MCF 10A (cell line): Measurements from ENCODE around the gene PCED1B. TPM values are rescaled to one million over a fixed set of nuclear protein-coding genes. Genes with fewer than 3 reads are reported as not detected.

Experiments
- BruUV-seq: library from RNA; stranded (reverse); fragments of 400-500 nt; replicated peaks from 2 replicates; lab custom pipeline; 2021; lab: Mats Ljungman, UMichigan
- CTCF ChIA-PET: fragments of 300-600 bp; sonication (Branson Sonifier 250); formaldehyde crosslinking; extraction: SDS; loops from one replicate; lab custom pipeline; 2021; ENCODE audit warnings: antibody characterized with exemption, inconsistent platforms; lab: Yijun Ruan, JAX
- POLR2A ChIA-PET: fragments of 300-600, 350-650 bp; sonication (Branson Sonifier 250); formaldehyde crosslinking; extraction: SDS; loops from one replicate; lab custom pipeline; 2020; ENCODE audit warnings: antibody characterized with exemption, inconsistent platforms; lab: Yijun Ruan, JAX
- DNase-seq: peaks from one replicate; pipeline ENCODE4 v3.0.0-alpha.2; 2018; ENCODE audit not compliant: unreplicated experiment
- H3K27ac Mint-ChIP-seq: one replicate; pipeline ENCODE4 v1.8.0; 2022; ENCODE audit warnings: mild to moderate bottlenecking, low read depth, mixed read lengths; ENCODE audit not compliant: unreplicated experiment
- H3K27me3 Mint-ChIP-seq: one replicate; pipeline ENCODE4 v1.8.0; 2022; ENCODE audit warnings: mixed read lengths; ENCODE audit not compliant: insufficient read depth, unreplicated experiment
- H3K36me3 Mint-ChIP-seq: one replicate; pipeline ENCODE4 v1.8.0; 2022; ENCODE audit warnings: mild to moderate bottlenecking, moderate library complexity, mixed read lengths; ENCODE audit not compliant: insufficient read depth, unreplicated experiment
- H3K4me1 Mint-ChIP-seq: one replicate; pipeline ENCODE4 v1.8.0; 2022; ENCODE audit warnings: mixed read lengths; ENCODE audit not compliant: insufficient read depth, unreplicated experiment
- H3K4me3 Mint-ChIP-seq: one replicate; pipeline ENCODE4 v1.8.0; 2022; ENCODE audit warnings: mild to moderate bottlenecking, moderate library complexity, mixed read lengths; ENCODE audit not compliant: unreplicated experiment
- H3K9me3 Mint-ChIP-seq: one replicate; pipeline ENCODE4 v1.8.0; 2022; ENCODE audit warnings: mixed read lengths; ENCODE audit not compliant: unreplicated experiment
- CTCF ChIP-seq: fragments of 200-600 bp; IDR thresholded peaks from one replicate; pipeline ENCODE4 v1.8.0; 2022; ENCODE audit warnings: antibody characterized with exemption, mild to moderate bottlenecking; ENCODE audit not compliant: unreplicated experiment
- intact Hi-C: fragments of 100-400 bp; cut with micrococcal nuclease; formaldehyde crosslinking; loops from 2 replicates; pipeline ENCODE4 v1.14.1; 2022
- total RNA-seq: library from RNA; stranded (reverse); gene quantifications from 2 replicates; pipeline ENCODE4 v1.2.3, GENCODE V29; 2022

Gene PCED1B
- total RNA-seq, 1 experiment from 2014 or later = 9.6 TPM

- POLR2A ChIA-PET = interaction anchor here (0.6 to 1.8 kb wide), 4 partner anchors 10 to 16 kb away, joined by 3 to 5 read pairs (median 4); no protein-coding TSS in a partner anchor
- Mint-ChIP-seq H3K36me3 (no peaks in the 10 kb centered on the region), H3K27me3 (no peaks in the 10 kb centered on the region), H3K9me3 (no peaks in the 10 kb centered on the region), H3K4me1 (peaks cover 30% of the 10 kb centered on the region), H3K27ac (no peak overlapping the region), H3K4me3 (no peak overlapping the region)
- CTCF ChIA-PET = interaction anchor here (0.7 kb wide), 1 partner anchor 83 kb away, joined by 3 read pairs; no protein-coding TSS in a partner anchor
- no TSS peak for BruUV-seq
- DNase-seq = no peak
- intact Hi-C loops = no loop called here
- TF ChIP-seq CTCF = no peak
Observed at GRCh38 chr12:47099610-47100009, 20.2 kb downstream of the PCED1B start.

- H3K27ac Mint-ChIP-seq = no peak overlapping the region
- no TSS peak for BruUV-seq
- no peaks in the 10 kb centered on the region for H3K9me3 Mint-ChIP-seq
- ChIA-PET POLR2A (interaction anchor here (1.5 to 1.8 kb wide), 2 partner anchors 12 to 16 kb away, joined by 4 read pairs; no protein-coding TSS in a partner anchor), CTCF (interaction anchor here (0.7 kb wide), 1 partner anchor 83 kb away, joined by 3 read pairs; no protein-coding TSS in a partner anchor)
- intact Hi-C loops = no loop called here
- TF ChIP-seq CTCF = no peak
- H3K4me1 Mint-ChIP-seq = peaks cover 24% of the 10 kb centered on the region
- H3K36me3 Mint-ChIP-seq = no peaks in the 10 kb centered on the region
- DNase-seq = no peak
- no peak overlapping the region for H3K4me3 Mint-ChIP-seq
- no peaks in the 10 kb centered on the region for H3K27me3 Mint-ChIP-seq
Observed at GRCh38 chr12:47100160-47100559, 20.7 kb downstream of the PCED1B start.

- peaks cover 7% of the 10 kb centered on the region for H3K4me1 Mint-ChIP-seq
- ChIA-PET CTCF (no interaction called here), POLR2A (no interaction called here)
- H3K4me3 Mint-ChIP-seq = no peak overlapping the region
- H3K36me3 Mint-ChIP-seq = no peaks in the 10 kb centered on the region
- no peak for TF ChIP-seq CTCF
- no peaks in the 10 kb centered on the region for H3K9me3 Mint-ChIP-seq
- no TSS peak for BruUV-seq
- no peak overlapping the region for H3K27ac Mint-ChIP-seq
- H3K27me3 Mint-ChIP-seq = no peaks in the 10 kb centered on the region
- DNase-seq = no peak
- intact Hi-C loops = no loop called here
Observed at GRCh38 chr12:47102406-47102805, 23.0 kb downstream of the PCED1B start.

GRCh38 chr12:47102845-47103651, 23.6 kb downstream of the PCED1B start:
- Mint-ChIP-seq H3K4me1 (peaks cover 6% of the 10 kb centered on the region), H3K36me3 (no peaks in the 10 kb centered on the region), H3K27ac (no peak overlapping the region), H3K27me3 (no peaks in the 10 kb centered on the region), H3K9me3 (no peaks in the 10 kb centered on the region), H3K4me3 (no peak overlapping the region)
- BruUV-seq = no TSS peak
- DNase-seq = no peak
- POLR2A ChIA-PET = no interaction called here
- CTCF ChIA-PET = interaction anchor here (0.7 kb wide), 1 partner anchor 108 kb away, joined by 3 read pairs; no protein-coding TSS in a partner anchor
- intact Hi-C loops = no loop called here
- no peak for TF ChIP-seq CTCF
